ENCODE results near the gene PLCB1.

Gene PLCB1

GRCh38 chr20:8526610-8527009 lies 394.5 kb downstream of the PLCB1 start:
- no peak overlapping the region for H3K4me3 ChIP-seq (IDR thresholded peaks at IDR 0.05; ENCODE audit: insufficient read depth, low read depth, low read length)
- no peak for TF ChIP-seq CTCF (conservative IDR thresholded peaks at IDR 0.05; ENCODE audit: low read depth, low read length)

GRCh38 chr20:8527998-8528723 lies 396.1 kb downstream of the PLCB1 start:
- Histone ChIP-seq H3K9ac (no peak overlapping the region), H4K20me1 (ENCODE audit: insufficient read depth) (no peaks in the 10 kb centered on the region), H3K4me1 (ENCODE audit: low read depth, poor library complexity, severe bottlenecking) (no peaks in the 10 kb centered on the region), H3K27me3 (ENCODE audit: insufficient read depth, low read depth) (no peaks in the 10 kb centered on the region), H3K79me2 (ENCODE audit: insufficient read depth, low read depth) (no peaks in the 10 kb centered on the region), H2AFZ (ENCODE audit: low read depth) (no peak overlapping the region), H3K4me2 (no peak overlapping the region), H3K36me3 (ENCODE audit: insufficient read depth) (no peaks in the 10 kb centered on the region), H3K27ac (no peak overlapping the region), H3K4me3 (IDR thresholded peaks at IDR 0.05; ENCODE audit: insufficient read depth, low read depth, low read length) (no peak overlapping the region)
- TF ChIP-seq CTCF (conservative IDR thresholded peaks at IDR 0.05; ENCODE audit: low read depth, low read length), result no peak

More at GRCh38 chr20:8526610-8527009, 394.5 kb downstream of the PLCB1 start:
- Histone ChIP-seq H3K27me3 (ENCODE audit: insufficient read depth, low read depth) (no peaks in the 10 kb centered on the region), H3K36me3 (ENCODE audit: insufficient read depth) (no peaks in the 10 kb centered on the region), H4K20me1 (ENCODE audit: insufficient read depth) (no peaks in the 10 kb centered on the region), H3K4me2 (no peak overlapping the region), H3K79me2 (ENCODE audit: insufficient read depth, low read depth) (no peaks in the 10 kb centered on the region), H2AFZ (ENCODE audit: low read depth) (no peak overlapping the region), H3K27ac (no peak overlapping the region), H3K4me1 (ENCODE audit: low read depth, poor library complexity, severe bottlenecking) (no peaks in the 10 kb centered on the region), H3K9ac (no peak overlapping the region)

- Histone ChIP-seq H2AFZ (ENCODE audit: low read depth) (no peak overlapping the region), H4K20me1 (ENCODE audit: insufficient read depth) (no peaks in the 10 kb centered on the region), H3K27me3 (ENCODE audit: insufficient read depth, low read depth) (no peaks in the 10 kb centered on the region), H3K27ac (no peak overlapping the region), H3K79me2 (ENCODE audit: insufficient read depth, low read depth) (no peaks in the 10 kb centered on the region), H3K9ac (no peak overlapping the region), H3K4me2 (no peak overlapping the region), H3K4me1 (ENCODE audit: low read depth, poor library complexity, severe bottlenecking) (no peaks in the 10 kb centered on the region), H3K4me3 (IDR thresholded peaks at IDR 0.05; ENCODE audit: insufficient read depth, low read depth, low read length) (no peak overlapping the region), H3K36me3 (ENCODE audit: insufficient read depth) (no peaks in the 10 kb centered on the region)
- no peak for TF ChIP-seq CTCF (conservative IDR thresholded peaks at IDR 0.05; ENCODE audit: low read depth, low read length)
Observed at GRCh38 chr20:8530022-8530421, 398.0 kb downstream of the PLCB1 start.

GRCh38 chr20:8532169-8532568 lies 400.1 kb downstream of the PLCB1 start:
- no peaks in the 10 kb centered on the region for H3K36me3 ChIP-seq (ENCODE audit: insufficient read depth)
- H3K27me3 ChIP-seq (ENCODE audit: insufficient read depth, low read depth), result no peaks in the 10 kb centered on the region
- no peaks in the 10 kb centered on the region for H4K20me1 ChIP-seq (ENCODE audit: insufficient read depth)
- H3K79me2 ChIP-seq (ENCODE audit: insufficient read depth, low read depth), result no peaks in the 10 kb centered on the region
- H3K9ac ChIP-seq, result no peak overlapping the region
- H3K27ac ChIP-seq, result no peak overlapping the region
- H3K4me2 ChIP-seq, result no peak overlapping the region
- H3K4me1 ChIP-seq (ENCODE audit: low read depth, poor library complexity, severe bottlenecking), result no peaks in the 10 kb centered on the region
- no peak overlapping the region for H2AFZ ChIP-seq (ENCODE audit: low read depth)
- H3K4me3 ChIP-seq (IDR thresholded peaks at IDR 0.05; ENCODE audit: insufficient read depth, low read depth, low read length), result no peak overlapping the region
- no peak for TF ChIP-seq CTCF (conservative IDR thresholded peaks at IDR 0.05; ENCODE audit: low read depth, low read length)

Data from KMS-11 (cell line).